Islet precursor cell (in vitro differentiated cells): ENCODE measurements around the gene NR1D1.

ENCODE experiments used
- DNase-seq: peaks from one replicate; pipeline ENCODE4 v3.0.0-alpha.2; 2018

The NR1D1 gene

GRCh38 chr17:40095944-40096791 is 4.2 kb downstream of the NR1D1 start:
- DNase-seq = no peak

- DNase-seq = no peak
Measured at GRCh38 chr17:40095351-40095943, 4.9 kb downstream of the NR1D1 start.

GRCh38 chr17:40094874-40095273 is 5.5 kb downstream of the NR1D1 start:
- DNase-seq = no peak

GRCh38 chr17:40093580-40094201 is 6.7 kb downstream of the NR1D1 start:
- no peak for DNase-seq

- DNase-seq = peak; percentile 62
Measured at GRCh38 chr17:40093005-40093579, 7.3 kb downstream of the NR1D1 start.

GRCh38 chr17:40092581-40092980 is 7.8 kb downstream of the NR1D1 start:
- no peak for DNase-seq

GRCh38 chr17:40091691-40092397 is 8.5 kb downstream of the NR1D1 start:
- DNase-seq = no peak

GRCh38 chr17:40090237-40091119 is 9.9 kb downstream of the NR1D1 start:
- DNase-seq = no peak

- DNase-seq = no peak
Measured at GRCh38 chr17:40089077-40089895, 11.1 kb downstream of the NR1D1 start.

- DNase-seq = peak; percentile 57
Measured at GRCh38 chr17:40087903-40088718, 12.3 kb downstream of the NR1D1 start.

GRCh38 chr17:40087049-40087794 is 13.2 kb downstream of the NR1D1 start:
- no peak for DNase-seq

GRCh38 chr17:40086150-40087044 is 14.0 kb downstream of the NR1D1 start:
- peak; percentile 81 for DNase-seq

- DNase-seq = no peak
Measured at GRCh38 chr17:40084477-40084876, 15.9 kb downstream of the NR1D1 start.

- DNase-seq = no peak
Measured at GRCh38 chr17:40079545-40079944, 20.8 kb downstream of the NR1D1 start.

GRCh38 chr17:40076591-40076990 is 23.8 kb downstream of the NR1D1 start:
- no peak for DNase-seq

- DNase-seq = no peak
Measured at GRCh38 chr17:40075942-40076498, 24.4 kb downstream of the NR1D1 start.

- DNase-seq = peak; percentile 90
Measured at GRCh38 chr17:40075201-40075941, 25.0 kb downstream of the NR1D1 start.
